BLaER1 treated with 17β-estradiol and CSF1 and Interleukin-3, amounts not matched to agents 10 nM and 100 nM (cell line): ENCODE measurements around the gene PEG3.

Experiments used
- H3K27ac ChIP-seq, 11 experiments: shearing (Covaris generic); formaldehyde crosslinking; 2 replicates each; pipeline ENCODE4 v1.8.1; 2022
- H3K27me3 ChIP-seq, 11 experiments: shearing (Covaris generic); formaldehyde crosslinking; 2 replicates each; pipeline ENCODE4 v1.8.1; 2022
- H3K36me3 ChIP-seq, 11 experiments: shearing (Covaris generic); formaldehyde crosslinking; 2 replicates each; pipeline ENCODE4 v1.8.1; 2022
- H3K4me1 ChIP-seq, 10 experiments: shearing (Covaris generic); formaldehyde crosslinking; 2 replicates each; pipeline ENCODE4 v1.8.1; 2022
- H3K4me2 ChIP-seq, 11 experiments: shearing (Covaris generic); formaldehyde crosslinking; 2 replicates each; pipeline ENCODE4 v1.8.1; 2022
- H3K4me3 ChIP-seq, 10 experiments: shearing (Covaris generic); formaldehyde crosslinking; 2 replicates each; pipeline ENCODE4 v1.8.1; 2022
- H3K9ac ChIP-seq, 11 experiments: shearing (Covaris generic); formaldehyde crosslinking; 2 replicates each; pipeline ENCODE4 v1.8.1; 2022
- H3K9me3 ChIP-seq, 11 experiments: shearing (Covaris generic); formaldehyde crosslinking; replicated peaks in 1 of 11; 2 replicates each; pipeline ENCODE4 v1.8.1; 2022
- H4K20me1 ChIP-seq, 11 experiments: shearing (Covaris generic); formaldehyde crosslinking; 2 replicates each; pipeline ENCODE4 v1.8.1; 2022
- Cebpa-rat ChIP-seq, 11 experiments: shearing (Covaris generic); IDR thresholded peaks; 2 replicates each; pipeline ENCODE4 v1.8.1; 2022

Gene PEG3

DNA sequence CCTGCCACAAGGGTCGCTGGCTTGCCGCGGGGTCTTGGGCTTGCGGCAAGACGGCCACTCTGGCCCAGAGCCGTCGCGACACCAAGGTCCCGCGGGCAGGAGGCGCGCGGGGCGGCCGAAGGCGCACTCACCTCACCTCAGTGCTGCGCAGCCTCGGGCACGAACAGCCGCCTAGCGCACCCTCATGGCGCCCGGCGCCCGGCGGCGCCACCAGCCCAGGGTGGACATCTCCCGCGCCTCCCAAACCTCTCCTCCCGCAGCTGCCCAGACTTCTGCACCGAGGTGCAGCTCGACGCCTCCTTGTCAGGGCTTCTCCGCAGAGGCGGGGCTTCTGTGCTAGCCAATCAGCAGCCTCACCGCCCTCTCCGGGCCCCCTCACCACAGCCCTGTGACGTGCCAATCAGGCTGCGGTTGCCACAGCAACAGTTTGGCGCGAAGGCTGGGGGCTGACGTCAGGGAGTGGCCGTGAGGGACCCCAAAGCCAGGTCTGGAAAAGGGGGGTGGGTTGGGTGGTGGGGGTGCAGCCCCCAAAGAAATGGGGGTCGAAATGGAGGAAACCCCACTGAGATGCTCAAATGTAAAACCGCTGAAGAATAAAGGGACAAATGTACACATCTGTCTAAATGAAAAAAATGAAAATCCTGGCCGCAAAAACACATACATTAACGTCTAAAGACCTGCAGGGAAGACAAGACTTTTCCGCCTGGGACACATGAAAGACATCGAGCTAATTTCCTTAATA, at the start of gene PEG3, which contains the start of gene ZIM2:
TSS of gene PEG3 (minus strand) at position 276 of the 742 bp plus-strand sequence. CDS start 16,071 bp downstream, outside the sequence.
TSS of gene ZIM2 (minus strand) at position 276 of the 742 bp plus-strand sequence. CDS start 16,449 bp downstream, outside the sequence.
- H3K4me2 ChIP-seq, result no peak within 1 kb of the TSS
- H3K36me3 ChIP-seq, result no peaks in the 10 kb centered on the region
- no peak for TF ChIP-seq Cebpa-rat (IDR thresholded peaks at IDR 0.05)
- H3K9me3 ChIP-seq, result peaks cover 38 to 46% (median 43%) of the 10 kb centered on the region in 11 experiments
- no peak within 1 kb of the TSS for H3K9ac ChIP-seq
- no peaks in the 10 kb centered on the region for H3K4me1 ChIP-seq
- H3K4me3 ChIP-seq, result no peak within 1 kb of the TSS
- H4K20me1 ChIP-seq, result no peaks in the 10 kb centered on the region
- H3K27me3 ChIP-seq, result no peaks in the 10 kb centered on the region
- H3K27ac ChIP-seq, result no peak within 1 kb of the TSS

DNA sequence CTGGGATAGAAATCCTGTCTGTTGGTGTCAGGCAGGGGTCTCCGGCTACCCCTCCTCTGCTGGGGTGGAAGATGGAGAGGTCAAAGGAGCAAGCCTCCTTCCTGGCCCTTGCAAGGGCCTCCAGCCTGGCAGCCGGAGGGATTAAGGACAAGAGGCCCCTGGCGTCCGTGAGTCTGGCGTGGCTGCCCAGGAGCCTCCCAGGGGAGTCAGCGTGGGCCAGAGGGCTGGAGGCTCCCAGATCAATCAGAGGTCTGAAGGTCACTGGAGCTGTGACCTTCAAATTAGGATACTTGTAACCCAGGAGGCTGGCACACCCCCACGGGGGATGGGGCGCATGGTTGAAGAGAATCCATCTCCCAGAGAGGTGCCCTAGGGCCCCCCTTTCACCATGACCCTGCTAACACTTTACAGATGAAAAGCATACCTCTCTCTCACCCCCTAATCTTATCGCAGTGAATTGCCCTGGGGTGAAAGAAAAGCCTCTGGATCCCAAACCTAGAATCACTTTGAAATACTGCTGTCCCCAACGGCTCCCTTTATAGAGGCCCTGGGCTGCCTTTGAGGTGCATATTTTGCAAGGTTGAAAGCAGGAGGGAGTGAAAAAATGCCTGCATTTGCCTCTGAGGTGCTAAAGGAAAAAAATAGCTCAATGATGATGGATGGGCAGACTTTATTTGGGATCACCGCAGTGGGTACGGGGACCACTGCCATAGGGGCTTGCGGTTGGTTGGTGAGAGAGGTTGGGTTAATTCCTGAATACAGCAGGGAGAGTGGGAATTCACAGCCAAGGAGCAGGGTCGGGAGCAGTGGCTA, 44.9 kb upstream of the PEG3 start:
- Histone ChIP-seq H3K36me3 (no peaks in the 10 kb centered on the region), H3K27ac (peak overlapping the region in 2 of 11 experiments; percentile 18; a peak in 2 of 22 replicates), H3K27me3 (no peaks in the 10 kb centered on the region), H3K4me2 (peak overlapping the region in 6 of 11 experiments; percentile 14 to 42 (median 34); a peak in 6 of 22 replicates), H3K4me1 (peaks cover 27 to 53% (median 46%) of the 10 kb centered on the region in 10 experiments), H4K20me1 (no peaks in the 10 kb centered on the region), H3K9me3 (peaks cover 10 to 29% (median 22%) of the 10 kb centered on the region in 11 experiments; a peak in 21 of 22 replicates), H3K4me3 (no peak overlapping the region), H3K9ac (no peak overlapping the region)
- no peak for TF ChIP-seq Cebpa-rat (IDR thresholded peaks at IDR 0.05)

DNA sequence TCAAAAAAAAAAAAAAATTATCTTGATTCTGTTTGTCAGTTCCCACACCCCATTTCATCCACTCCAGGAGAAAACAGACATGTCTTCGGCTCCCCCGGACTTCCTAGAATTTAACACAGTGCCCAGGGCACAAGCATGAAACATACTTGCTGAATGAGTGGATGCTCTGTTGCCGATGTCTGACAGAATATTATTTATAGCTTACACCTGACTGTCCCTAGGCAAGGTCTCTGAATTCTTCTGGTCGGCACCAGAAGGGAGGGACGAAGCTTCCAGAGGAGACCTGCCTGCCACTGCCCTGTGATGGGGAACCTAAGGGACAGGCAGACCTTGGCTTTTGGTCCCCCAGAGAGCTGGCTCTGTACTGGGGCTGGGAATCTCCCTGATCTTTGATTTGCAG, 43.9 kb upstream of the PEG3 start:
- peaks cover 36 to 63% (median 55%) of the 10 kb centered on the region in 10 experiments for H3K4me1 ChIP-seq
- no peak overlapping the region for H3K9ac ChIP-seq
- no peaks in the 10 kb centered on the region for H3K27me3 ChIP-seq
- no peak overlapping the region for H3K4me3 ChIP-seq
- H3K36me3 ChIP-seq, result no peaks in the 10 kb centered on the region
- no peak overlapping the region; a peak in 2 of 22 replicates for H3K27ac ChIP-seq
- H3K4me2 ChIP-seq, result peak overlapping the region in 7 of 11 experiments; percentile 6 to 42 (median 29); a peak in 7 of 22 replicates
- H4K20me1 ChIP-seq, result no peaks in the 10 kb centered on the region
- TF ChIP-seq Cebpa-rat (IDR thresholded peaks at IDR 0.05), result no peak
- peaks cover 10 to 27% (median 21%) of the 10 kb centered on the region in 11 experiments; a peak in 21 of 22 replicates for H3K9me3 ChIP-seq

DNA sequence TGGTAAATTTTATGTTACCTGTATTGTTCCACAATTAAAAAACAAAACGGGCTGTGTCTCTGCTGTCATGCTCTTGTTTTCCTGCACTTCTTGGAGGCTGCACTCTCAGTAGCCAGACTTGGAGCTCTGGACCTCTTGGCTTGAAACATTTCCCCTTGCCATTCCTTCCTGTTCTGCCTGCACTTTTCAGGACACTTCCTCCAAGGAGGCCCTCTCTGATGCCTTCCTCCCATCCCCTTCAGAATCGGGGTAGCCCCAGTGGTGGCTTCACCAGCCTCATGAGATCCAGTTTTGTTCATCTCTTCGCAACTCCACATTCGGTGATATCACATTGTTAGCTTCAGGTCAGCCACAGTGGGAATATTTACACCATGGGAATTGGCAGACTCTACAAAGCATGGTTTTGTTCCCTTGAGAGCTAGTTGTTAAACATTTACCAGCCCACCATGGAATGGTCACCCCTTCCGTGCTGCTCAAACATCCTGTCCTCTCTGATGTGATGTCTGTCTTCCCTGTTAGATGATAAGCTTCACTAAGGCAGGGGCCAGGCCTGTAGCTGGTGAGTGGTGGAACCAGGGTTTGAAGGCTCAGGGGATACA, 40.2 kb upstream of the PEG3 start:
- H3K9ac ChIP-seq, result peak overlapping the region in 8 of 11 experiments; percentile 43 to 70 (median 54); a peak in 12 of 22 replicates
- no peaks in the 10 kb centered on the region for H3K27me3 ChIP-seq
- no peaks in the 10 kb centered on the region for H4K20me1 ChIP-seq
- H3K4me3 ChIP-seq, result no peak overlapping the region
- peak overlapping the region in 10 of 11 experiments; percentile 31 to 87 (median 77); a peak in 19 of 22 replicates for H3K27ac ChIP-seq
- H3K36me3 ChIP-seq, result no peaks in the 10 kb centered on the region
- H3K4me2 ChIP-seq, result peak overlapping the region; percentile 54 to 77 (median 65)
- TF ChIP-seq Cebpa-rat (IDR thresholded peaks at IDR 0.05), result no peak
- H3K4me1 ChIP-seq, result peaks cover 39 to 90% (median 69%) of the 10 kb centered on the region in 10 experiments
- H3K9me3 ChIP-seq, result peaks cover 1 to 34% (median 14%) of the 10 kb centered on the region in 11 experiments; a peak in 19 of 22 replicates

DNA sequence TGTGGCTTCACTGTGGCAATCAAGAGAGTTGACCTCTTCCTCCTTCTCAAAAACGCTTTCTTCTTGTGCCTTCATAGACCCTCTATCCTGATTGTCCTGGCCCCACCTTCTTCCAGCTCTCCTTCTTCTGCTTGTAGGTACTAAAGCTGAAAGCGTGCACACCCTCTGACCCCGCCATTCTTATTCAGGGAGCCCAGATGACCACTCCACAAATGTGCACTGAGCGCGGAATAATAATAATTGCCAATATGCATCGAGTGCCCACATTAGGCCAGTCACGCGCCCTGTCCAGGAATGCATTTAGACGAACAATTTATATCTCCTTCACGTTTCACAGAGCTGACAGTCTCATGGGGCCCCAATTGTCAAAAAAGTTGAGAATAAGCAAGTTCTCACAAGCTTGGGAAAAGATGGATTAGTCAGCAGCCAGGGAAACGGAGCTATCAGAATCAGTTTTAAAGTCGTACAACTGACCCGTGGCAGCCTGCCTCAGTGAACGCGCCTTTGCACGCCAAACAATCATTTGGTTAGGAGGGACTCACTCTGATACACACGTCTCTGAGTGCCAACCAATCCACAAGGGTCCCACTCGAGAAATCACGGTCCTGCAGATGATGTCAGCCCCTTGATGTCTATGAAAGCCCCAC, 36.7 kb upstream of the PEG3 start:
- no peak overlapping the region for H3K9ac ChIP-seq
- no peak overlapping the region for H3K4me3 ChIP-seq
- no peaks in the 10 kb centered on the region for H3K27me3 ChIP-seq
- peak overlapping the region in 8 of 11 experiments; percentile 4 to 85 (median 23); a peak in 8 of 22 replicates for H3K27ac ChIP-seq
- H4K20me1 ChIP-seq, result no peaks in the 10 kb centered on the region
- peak overlapping the region in 5 of 11 experiments; percentile 7 to 29 (median 14); a peak in 6 of 22 replicates for H3K4me2 ChIP-seq
- H3K36me3 ChIP-seq, result no peaks in the 10 kb centered on the region
- TF ChIP-seq Cebpa-rat (IDR thresholded peaks at IDR 0.05), result no peak
- peaks cover 28 to 56% (median 44%) of the 10 kb centered on the region in 10 experiments for H3K4me1 ChIP-seq
- peaks cover 27 to 60% (median 38%) of the 10 kb centered on the region in 11 experiments for H3K9me3 ChIP-seq

DNA sequence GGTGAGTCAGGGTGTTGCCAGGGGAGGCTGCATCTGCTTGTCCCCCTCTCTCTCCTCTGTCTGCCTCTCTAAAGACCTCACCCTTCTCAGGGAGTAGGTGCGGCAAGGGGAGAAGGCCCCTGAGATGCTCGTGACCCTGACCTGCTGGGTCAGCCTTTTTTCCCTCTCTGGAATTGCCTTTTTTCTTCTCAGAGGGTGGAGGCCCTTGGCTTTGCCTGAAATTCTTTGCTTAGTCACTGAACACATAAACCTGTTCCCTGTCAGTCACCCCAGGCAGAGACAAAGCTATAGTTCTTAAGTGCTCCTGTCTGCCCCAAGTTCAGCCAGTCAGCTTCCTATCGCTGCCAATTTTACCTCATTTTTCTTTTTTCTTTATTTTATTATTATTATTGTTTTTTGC, 35.2 kb upstream of the PEG3 start:
- Histone ChIP-seq H4K20me1 (no peaks in the 10 kb centered on the region), H3K4me2 (no peak overlapping the region), H3K4me1 (peaks cover 15 to 41% (median 29%) of the 10 kb centered on the region in 10 experiments), H3K4me3 (no peak overlapping the region), H3K27ac (peak overlapping the region in 1 of 11 experiments; percentile 36; a peak in 3 of 22 replicates), H3K9me3 (peaks cover 27 to 60% (median 38%) of the 10 kb centered on the region in 11 experiments), H3K36me3 (no peaks in the 10 kb centered on the region), H3K27me3 (no peaks in the 10 kb centered on the region), H3K9ac (no peak overlapping the region)
- no peak for TF ChIP-seq Cebpa-rat (IDR thresholded peaks at IDR 0.05)

DNA sequence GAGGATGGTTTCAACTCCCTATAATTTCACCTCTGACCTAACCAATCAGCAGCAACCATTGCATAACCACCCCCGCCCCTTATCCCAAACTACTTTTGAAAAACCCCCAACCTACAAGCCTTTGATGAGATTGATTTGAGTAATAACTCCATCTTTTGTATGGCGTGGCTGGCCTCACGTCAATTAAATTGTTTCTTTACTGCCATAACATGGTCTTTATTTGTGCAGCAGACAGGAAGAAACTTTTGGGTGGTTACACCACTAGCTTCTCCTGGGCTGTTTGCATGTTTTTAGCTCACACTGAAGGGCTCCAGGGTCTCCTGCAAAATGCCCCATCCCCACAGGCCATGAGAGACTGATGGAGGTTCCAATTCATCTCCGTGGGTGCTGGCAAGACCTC, 34.0 kb upstream of the PEG3 start:
- H3K4me1 ChIP-seq, result peaks cover 4 to 29% (median 17%) of the 10 kb centered on the region in 10 experiments
- no peak overlapping the region for H3K4me3 ChIP-seq
- no peak for TF ChIP-seq Cebpa-rat (IDR thresholded peaks at IDR 0.05)
- H4K20me1 ChIP-seq, result no peaks in the 10 kb centered on the region
- no peaks in the 10 kb centered on the region for H3K27me3 ChIP-seq
- H3K9me3 ChIP-seq, result peaks cover 27 to 67% (median 39%) of the 10 kb centered on the region in 11 experiments
- no peak overlapping the region for H3K9ac ChIP-seq
- H3K4me2 ChIP-seq, result no peak overlapping the region
- no peak overlapping the region for H3K27ac ChIP-seq
- no peaks in the 10 kb centered on the region for H3K36me3 ChIP-seq

DNA sequence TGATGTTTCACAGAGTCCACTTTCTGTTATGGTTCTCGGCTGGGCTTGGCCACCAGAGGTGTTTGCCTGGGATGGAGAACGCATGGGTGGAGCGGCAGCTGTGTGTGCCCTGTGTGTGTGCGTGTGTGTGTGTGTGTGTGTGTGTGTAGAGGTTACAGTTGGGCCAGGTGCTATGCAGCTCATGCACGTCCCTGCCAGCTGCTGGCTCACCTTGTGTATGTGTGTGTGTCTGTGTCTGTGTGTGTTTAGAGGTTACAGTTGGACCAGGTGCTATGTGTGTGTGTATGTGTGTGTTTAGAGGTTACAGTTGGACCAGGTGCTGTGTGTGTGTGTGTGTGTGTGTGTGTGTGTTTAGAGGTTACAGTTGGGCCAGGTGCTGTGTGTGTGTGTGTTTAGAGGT, 33.0 kb upstream of the PEG3 start:
- H3K9me3 ChIP-seq, result peaks cover 27 to 60% (median 39%) of the 10 kb centered on the region in 11 experiments

More for the DNA sequence above, 33.0 kb upstream of the PEG3 start:
- no peak overlapping the region for H3K27ac ChIP-seq
- no peaks in the 10 kb centered on the region for H3K36me3 ChIP-seq
- H3K9ac ChIP-seq, result no peak overlapping the region
- no peak overlapping the region for H3K4me3 ChIP-seq
- H3K4me1 ChIP-seq, result peaks cover 0 to 19% (median 9%) of the 10 kb centered on the region in 10 experiments; a peak in 10 of 20 replicates
- TF ChIP-seq Cebpa-rat (IDR thresholded peaks at IDR 0.05), result no peak
- no peaks in the 10 kb centered on the region for H4K20me1 ChIP-seq
- no peak overlapping the region for H3K4me2 ChIP-seq
- H3K27me3 ChIP-seq, result no peaks in the 10 kb centered on the region
